HepG2 (cell line): Measurements from ENCODE around the gene APC2. TPM values are rescaled to one million over a fixed set of nuclear protein-coding genes. Genes with fewer than 3 reads are reported as not detected.
A peak's percentile ranks its signal among the peaks of the same experiment; 100 is the strongest.

Experiments
- ATAC-seq: fragments of 200-7000 bp; cut with Tn5 transposase; 3 replicates; pipeline ENCODE4 v1.9.1; 2020; ENCODE audit warnings: mild to moderate bottlenecking, moderate library complexity
- BruUV-seq: library from RNA; stranded (reverse); fragments of 400-500 nt; replicated peaks from 2 replicates; lab custom pipeline; 2021; lab: Mats Ljungman, UMichigan
- CTCF ChIA-PET: fragments of 300-600 bp; formaldehyde crosslinking; extraction: SDS; loops from one replicate; lab custom pipeline; 2021; ENCODE audit warnings: low total read pairs, inconsistent platforms, low intra/inter-chr PET ratio; lab: Yijun Ruan, JAX
- POLR2A ChIA-PET: fragments of 350-600 bp; sonication (Branson Sonifier 250); formaldehyde crosslinking; loops from one replicate; lab custom pipeline; 2020; ENCODE audit warnings: antibody characterized with exemption, inconsistent platforms; lab: Yijun Ruan, JAX
- DNase-seq: peaks from one replicate; pipeline ENCODE4 v3.0.0-alpha.2; 2015; ENCODE audit warnings: low spot score
- FAIRE-seq: peaks from 3 replicates; lab custom pipeline; 2011; peaks lifted over from hg19 to GRCh38; lab: Jason Lieb, UNC
- H2AFZ ChIP-seq: one replicate; pipeline ENCODE4 v1.6.1; 2011; ENCODE audit warnings: low read length, inconsistent platforms
- H3K27ac ChIP-seq: fragments of 300-600 bp; 3 replicates; pipeline ENCODE4 v1.8.0; 2011; ENCODE audit warnings: mixed run types, mild to moderate bottlenecking, mixed read lengths, low read length, inconsistent platforms; ENCODE audit not compliant: insufficient read depth; ENCODE audit errors: extremely low read length
- H3K27me3 ChIP-seq, 2 experiments: fragments of 200-600 bp in 1 of 2; 2 replicates in 1 of 2; 3 replicates in 1 of 2; pipeline versions ENCODE4 v1.6.0 to v1.8.0; 2011; ENCODE audit warnings: low read length in 2 of 2, mild to moderate bottlenecking in 2 of 2, moderate library complexity in 2 of 2, inconsistent platforms in 1 of 2; ENCODE audit not compliant: insufficient read depth in 2 of 2, control insufficient read depth in 1 of 2
- H3K36me3 ChIP-seq, 2 experiments: fragments of 200-600 bp in 1 of 2; replicated peaks in 1 of 2; 2 replicates in 1 of 2; 3 replicates in 1 of 2; pipeline versions ENCODE4 v1.5.1 to v1.8.0; 2011; ENCODE audit warnings: low read length in 2 of 2, inconsistent platforms in 1 of 2; ENCODE audit not compliant: insufficient read depth in 2 of 2, control insufficient read depth in 1 of 2
- H3K4me1 ChIP-seq: 2 replicates; pipeline ENCODE4 v1.5.1; 2012; ENCODE audit warnings: low read length, inconsistent platforms; ENCODE audit not compliant: insufficient read depth
- H3K4me2 ChIP-seq: 2 replicates; pipeline ENCODE4 v1.6.0; 2011; ENCODE audit warnings: low read depth, low read length, inconsistent platforms
- H3K4me3 ChIP-seq, 3 experiments: fragments of 200-600 bp in 1 of 3; sonication (generic), shearing (Covaris generic) in 1 of 3; replicated peaks in 1 of 3; 2 replicates each; pipeline ENCODE4 v1.5.1; 2011 to 2016; ENCODE audit warnings: low read length in 3 of 3, inconsistent platforms in 2 of 3, low read depth in 2 of 3, mild to moderate bottlenecking in 2 of 3, control low read depth in 1 of 3, mixed read lengths in 1 of 3; ENCODE audit not compliant: insufficient read depth in 1 of 3
- H3K79me2 ChIP-seq: one replicate; pipeline ENCODE4 v1.6.1; 2011; ENCODE audit warnings: low read length, inconsistent platforms; ENCODE audit not compliant: insufficient read depth
- H3K9ac ChIP-seq: 2 replicates; pipeline ENCODE4 v1.6.0; 2011; ENCODE audit warnings: mild to moderate bottlenecking, low read depth, low read length, inconsistent platforms; ENCODE audit not compliant: insufficient read depth
- H3K9me3 ChIP-seq: 2 replicates; pipeline ENCODE4 v1.5.1; 2012; ENCODE audit warnings: mild to moderate bottlenecking, low read length
- H4K20me1 ChIP-seq: 2 replicates; pipeline ENCODE4 v1.6.0; 2011; ENCODE audit warnings: inconsistent platforms, mild to moderate bottlenecking, low read length, moderate library complexity; ENCODE audit not compliant: insufficient read depth
- ARID4A ChIP-seq: sonication (generic); formaldehyde crosslinking; IDR thresholded peaks from 2 replicates; pipeline ENCODE4 v1.5.0; 2020; ENCODE audit warnings: mild to moderate bottlenecking, missing genetic modification reagents, borderline replicate concordance
- GABPB1 ChIP-seq: IDR thresholded peaks from 2 replicates; pipeline ENCODE4 v1.6.1; 2016; ENCODE audit warnings: mild to moderate bottlenecking, missing genetic modification reagents, moderate library complexity, missing compliant biosample characterization
- HDAC1 ChIP-seq: sonication (generic); formaldehyde crosslinking; IDR thresholded peaks from 2 replicates; pipeline ENCODE4 v1.5.1; 2020; ENCODE audit warnings: mild to moderate bottlenecking, missing genetic modification reagents
- RNF2 ChIP-seq: fragments of 450-650 bp; conservative IDR thresholded peaks from 2 replicates; pipeline ENCODE4 v1.6.1; 2016; ENCODE audit warnings: low read depth
- SALL1 ChIP-seq: sonication (generic); formaldehyde crosslinking; IDR thresholded peaks from 2 replicates; pipeline ENCODE4 v1.8.0; 2022; ENCODE audit warnings: mild to moderate bottlenecking, missing genetic modification reagents
- SAP130 ChIP-seq: IDR thresholded peaks from 2 replicates; pipeline ENCODE4 v1.6.1; 2016; ENCODE audit warnings: low read depth
- SRSF1 ChIP-seq: fragments of 200-400 bp; formaldehyde crosslinking; optimal IDR thresholded peaks from 2 replicates; pipeline ENCODE3; 2017; ENCODE audit warnings: mild to moderate bottlenecking, low read depth, low read length, moderate library complexity
- XRCC5 ChIP-seq: fragments of 200-400 bp; formaldehyde crosslinking; optimal IDR thresholded peaks from 2 replicates; pipeline ENCODE3; 2017; ENCODE audit warnings: mild to moderate bottlenecking, low read length
- ZBTB20 ChIP-seq: sonication (generic); formaldehyde crosslinking; IDR thresholded peaks from 2 replicates; pipeline ENCODE4 v1.8.1; 2023; ENCODE audit warnings: missing genetic modification reagents, low read depth, mild to moderate bottlenecking, borderline replicate concordance
- ZFP91 ChIP-seq: sonication (generic); formaldehyde crosslinking; IDR thresholded peaks from 2 replicates; pipeline ENCODE4 v1.9.0; 2022; ENCODE audit warnings: missing genetic modification reagents, mild to moderate bottlenecking, borderline replicate concordance
- ZNF496 ChIP-seq: sonication (generic); formaldehyde crosslinking; IDR thresholded peaks from 2 replicates; pipeline ENCODE4 v1.8.1; 2023; ENCODE audit warnings: mild to moderate bottlenecking, moderate library complexity, missing genetic modification reagents; ENCODE audit not compliant: insufficient replicate concordance
- ZNF780A ChIP-seq: sonication (generic); formaldehyde crosslinking; IDR thresholded peaks from 2 replicates; pipeline ENCODE4 v1.8.0; 2022; ENCODE audit warnings: mild to moderate bottlenecking, missing genetic modification reagents, moderate library complexity
- WGBS: methylation state at CpG from one replicate; pipeline ENCODE4 v1.1.6; 2017; ENCODE audit warnings: low lambda C conversion rate; 5-methylcytosine and 5-hydroxymethylcytosine counted together
- in situ Hi-C: cut with HindIII; loops from 2 replicates; pipeline ENCODE4 v1.10.0; 2017; ENCODE audit warnings: low pct_unique_long_range_greater_than_20kb; ENCODE audit not compliant: extremely low pct_ligation_motif_present
- intact Hi-C: fragments of 100-400 bp; cut with micrococcal nuclease; formaldehyde crosslinking; loops from one replicate; pipeline ENCODE4 v1.10.0; 2022; ENCODE audit not compliant: unreplicated experiment
- polyA plus RNA-seq, 8 experiments: library from polyadenylated mRNA; depleted of rRNA in 3 of 8; stranded (reverse) in 7 of 8; unstranded in 1 of 8; fragments of >200 nt; fragmentation: Illumina TruSeq in 4 of 8; extraction: Trizol in 4 of 8; gene quantifications; 2 replicates each; pipeline versions ENCODE4 v1.2.1 to v1.2.3, GENCODE V29; 2011 to 2016; ENCODE audit warnings: low read depth in 4 of 8, missing spikeins in 1 of 8, mixed read lengths in 1 of 8; ENCODE audit not compliant: insufficient read depth in 1 of 8
- total RNA-seq, 5 experiments: library from RNA; depleted of rRNA; stranded (reverse); fragments of >200 nt; fragmentation: Illumina TruSeq; extraction: Trizol; gene quantifications; 2 replicates each; pipeline ENCODE4 v1.2.3, GENCODE V29; 2016; ENCODE audit warnings: low read depth in 1 of 5

The APC2 gene
- total and polyA plus RNA-seq, 2 of the 13 experiments (the other 11 are each of a cell fraction or from before 2014, with no cell fraction given): 0.08 to 0.22 TPM

GRCh38 chr19:1402411-1403070 lies 47.4 kb upstream of the APC2 start:
- ChIA-PET CTCF (no interaction called here), POLR2A (interaction anchor here (0.9 to 2.1 kb wide), 7 partner anchors 11 to 133 kb away, joined by 3 to 16 read pairs (median 5); partner anchors contain the start of genes CIRBP and EFNA2)
- Histone ChIP-seq H3K4me1 (peaks cover 52% of the 10 kb centered on the region), H2AFZ (no peak overlapping the region), H4K20me1 (no peaks in the 10 kb centered on the region), H3K9me3 (no peaks in the 10 kb centered on the region), H3K27me3 (no peaks in the 10 kb centered on the region; a peak in 1 of 5 replicates), H3K4me3 (peak overlapping the region; percentile 46 to 91 (median 78)), H3K27ac (no peak overlapping the region), H3K36me3 (0 out of 5 replicates have a peak, but pooled peaks cover 0 to 2% of the 10 kb centered on the region in 2 experiments), H3K9ac (peak overlapping the region; percentile 67), H3K79me2 (no peaks in the 10 kb centered on the region), H3K4me2 (peak overlapping the region; percentile 98)
- in situ Hi-C loops (no loop called here), intact Hi-C loops (no loop called here)
- DNase-seq: no peak
- BruUV-seq: no TSS peak
- FAIRE-seq: no peak
- 14% methylated on average over 17 of the region's 25 CpGs for WGBS
- no peak for ATAC-seq
- TF ChIP-seq ZNF496 (CRISPR knock-in tag) (no peak), XRCC5 (peak; percentile 36), GABPB1 (peak; percentile 20; the same call in 1 of the 2 replicates), HDAC1 (peak; percentile 33; the same call in 1 of the 2 replicates), ZNF780A (CRISPR knock-in tag) (peak; percentile 79; the same call in 1 of the 2 replicates), ZBTB20 (CRISPR knock-in tag) (0 out of 2 replicates have a peak, but pooled peaks have one; percentile 51), SAP130 (peak; percentile 24; the same call in 1 of the 2 replicates), SALL1 (peak; percentile 48; the same call in 1 of the 2 replicates), SRSF1 (peak; percentile 52), RNF2 (no peak), ARID4A (peak; percentile 20; the same call in 1 of the 2 replicates), ZFP91 (CRISPR knock-in tag) (peak; percentile 15; the same call in 1 of the 2 replicates)
